Fibroblast of upper back skin (primary cell): ENCODE data around the gene CD300LD.

Experiments used
- DNase-seq: peaks from one replicate; pipeline ENCODE4 v3.0.0-alpha.2; 2013

CD300LD gene

DNA sequence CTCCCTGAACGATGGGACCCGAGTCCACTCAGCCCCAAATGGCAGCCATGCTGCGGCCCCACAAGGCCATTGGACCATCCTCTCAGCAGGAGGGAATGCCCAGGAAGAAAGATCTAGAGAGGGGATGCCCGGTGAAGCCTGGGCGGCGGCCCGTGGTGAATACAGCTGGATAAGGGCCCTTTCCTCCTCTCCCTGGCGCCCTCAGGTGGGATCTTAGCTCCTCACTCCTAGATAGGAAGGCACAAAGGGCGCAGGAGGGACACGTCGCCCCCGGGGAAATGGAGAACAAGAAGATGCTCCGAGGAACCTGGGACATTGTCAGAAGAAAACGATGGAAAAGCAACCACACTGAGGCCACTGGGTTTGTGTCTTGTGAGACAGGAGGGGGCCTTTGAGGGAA, 48.7 kb downstream of the CD300LD start:
- no peak for DNase-seq

DNA sequence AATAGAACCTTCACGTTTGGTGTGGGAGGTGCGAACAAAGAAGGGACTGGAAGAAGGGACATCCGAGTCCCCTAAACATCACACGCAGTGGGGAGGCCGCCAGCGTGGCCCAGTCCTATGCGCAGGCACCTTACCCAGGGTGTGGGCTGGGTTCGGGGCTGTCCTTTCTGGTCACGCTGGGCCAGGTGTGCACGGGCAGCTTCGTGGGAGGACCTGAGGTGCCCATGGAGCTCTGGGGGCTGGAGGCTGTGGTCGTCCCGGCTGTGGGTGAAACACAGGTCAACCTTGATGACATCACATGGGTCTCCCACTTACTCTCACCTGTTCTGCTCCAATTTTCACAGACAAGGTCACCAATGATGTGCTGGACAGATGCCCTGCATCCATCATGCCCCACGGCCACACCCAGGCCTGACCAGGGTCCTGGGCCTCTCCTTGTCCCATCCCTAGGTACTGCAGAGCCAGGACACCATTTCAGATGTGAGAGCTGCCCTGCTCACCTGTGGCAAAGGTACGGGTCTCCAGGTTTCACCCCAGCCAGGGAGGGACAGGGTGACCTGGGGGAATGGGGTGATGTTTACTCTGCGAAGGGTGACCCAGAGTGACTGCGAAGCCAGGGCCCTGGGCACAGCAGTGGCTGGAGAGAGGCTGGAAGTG, 49.2 kb downstream of the CD300LD start:
- no peak for DNase-seq

DNA sequence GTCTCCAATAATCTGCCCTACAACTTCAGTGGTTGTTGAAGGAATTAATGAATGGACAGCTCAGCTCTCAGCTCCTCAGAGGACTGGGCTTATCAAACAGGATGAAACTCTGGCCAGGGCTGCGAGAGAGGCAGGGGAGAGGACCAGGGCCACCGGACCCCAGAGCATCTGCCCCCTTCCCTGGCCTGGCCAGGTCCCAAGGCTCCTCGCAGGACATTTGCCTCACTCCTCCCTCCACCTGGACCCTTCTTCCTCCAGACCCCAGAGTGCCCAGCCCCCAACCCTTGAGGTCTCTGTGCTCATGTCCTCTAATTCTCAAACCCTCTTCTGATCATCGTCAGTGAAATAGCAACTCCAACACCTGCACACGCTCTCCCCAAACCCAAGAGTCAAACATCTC, 49.9 kb downstream of the CD300LD start:
- DNase-seq = no peak

DNA sequence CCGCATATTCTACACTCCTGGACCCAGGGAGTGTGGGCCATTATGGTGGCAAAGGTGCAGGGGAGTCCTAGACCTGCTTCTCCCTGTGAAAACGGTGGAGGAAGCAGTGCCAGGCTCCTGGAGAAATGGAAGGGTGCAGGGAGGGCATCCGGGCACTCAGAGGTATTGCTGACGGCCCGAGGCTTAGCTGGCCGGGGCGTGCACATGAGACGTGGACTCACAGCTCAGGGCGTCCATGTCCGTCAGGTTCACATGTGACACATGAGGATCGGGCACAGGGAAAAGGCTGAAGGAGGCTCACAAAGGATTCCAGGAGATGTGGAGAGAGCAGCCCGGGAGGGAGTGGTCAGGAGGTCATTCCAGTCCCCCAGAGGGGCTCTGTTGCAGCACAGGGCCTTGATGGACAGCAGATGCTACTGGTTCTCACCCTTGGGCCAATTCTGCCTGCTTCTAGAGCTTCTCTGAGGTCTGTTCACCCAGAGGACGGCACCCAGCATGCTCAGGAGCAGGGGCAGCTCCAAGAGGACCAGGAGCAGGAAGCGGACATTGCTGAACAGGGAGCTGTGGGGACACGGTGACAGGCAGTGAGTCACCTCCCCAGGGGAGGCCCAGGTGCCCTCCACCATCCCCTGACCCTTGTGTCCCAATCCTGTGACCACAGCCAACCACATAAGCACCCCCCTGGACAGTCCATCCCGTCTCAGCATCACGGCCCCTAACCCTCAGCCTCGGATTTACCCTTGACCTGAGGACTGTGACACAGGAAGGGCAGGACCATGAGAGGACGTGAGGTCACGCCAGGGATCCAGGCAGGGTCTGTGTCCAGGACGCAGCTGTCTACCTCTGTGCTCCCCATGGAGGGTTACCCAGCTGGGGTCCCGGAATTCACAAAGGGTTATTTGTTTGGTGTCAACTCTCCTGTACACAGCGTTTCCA, 50.6 kb downstream of the CD300LD start:
- DNase-seq = no peak

DNA sequence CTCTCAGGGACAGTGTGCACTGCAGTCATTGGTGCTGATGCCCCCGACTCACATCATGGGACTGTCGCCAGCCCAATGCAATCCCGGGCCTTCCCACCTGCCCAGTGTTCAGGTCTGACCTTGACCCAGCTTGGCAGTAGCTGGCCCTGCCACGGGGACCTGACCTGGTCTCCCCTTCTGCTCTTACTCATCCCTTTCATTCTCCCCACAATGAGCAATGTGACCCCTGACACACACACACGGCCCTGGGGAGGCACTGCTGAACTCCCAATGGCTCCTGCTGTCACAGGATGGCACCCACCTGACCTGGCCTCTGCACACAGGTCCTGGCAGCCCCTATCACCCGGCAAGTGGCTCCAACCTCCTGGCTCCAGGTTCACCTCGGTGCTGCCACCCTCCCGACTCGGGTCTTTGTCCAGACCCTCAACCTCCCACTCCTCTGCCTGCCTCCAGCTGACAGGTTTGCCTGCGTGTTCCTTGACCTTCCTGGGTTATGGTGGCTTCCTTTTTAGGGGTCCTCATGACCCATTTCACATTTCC, 52.7 kb downstream of the CD300LD start:
- no peak for DNase-seq

DNA sequence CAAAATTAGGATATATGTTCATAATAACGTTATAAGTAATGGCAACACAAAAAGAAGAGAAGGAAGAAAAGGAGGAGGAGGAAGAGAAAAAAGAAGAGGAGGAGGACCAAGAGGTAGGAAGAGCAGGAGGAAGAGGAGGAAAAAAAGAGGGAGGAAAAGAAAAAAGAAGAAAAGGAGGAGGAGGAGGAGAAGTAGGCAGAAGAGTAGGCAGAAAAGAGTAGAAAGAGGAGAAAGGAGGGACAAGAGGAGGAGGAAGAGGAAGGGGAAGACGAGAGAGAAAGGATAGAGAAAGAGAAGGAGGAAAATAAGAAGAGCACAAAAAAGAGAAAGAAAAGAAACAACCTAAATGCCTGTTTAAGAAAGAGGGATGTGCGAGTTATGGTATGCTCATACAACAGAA, 55.2 kb downstream of the CD300LD start:
- no peak for DNase-seq

DNA sequence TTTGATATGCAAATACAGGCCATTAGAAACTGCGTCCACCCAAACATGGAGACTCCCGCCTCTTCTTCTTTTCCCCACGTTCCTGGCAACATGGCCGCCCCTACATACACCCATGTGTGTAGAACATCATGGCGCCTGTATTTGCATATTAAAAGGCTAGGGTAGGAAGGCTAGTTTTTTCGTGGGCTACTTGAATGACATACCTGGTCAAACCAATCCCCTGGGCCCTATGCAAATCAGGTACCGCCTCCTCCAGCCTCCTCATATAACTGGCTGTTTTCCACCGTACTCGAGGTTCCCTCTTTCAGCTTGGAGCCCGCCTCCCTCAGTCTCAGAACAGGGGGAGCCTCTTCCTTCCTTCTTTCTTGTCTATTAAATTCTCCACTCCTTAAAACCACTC, 60.0 kb downstream of the CD300LD start:
- no peak for DNase-seq

DNA sequence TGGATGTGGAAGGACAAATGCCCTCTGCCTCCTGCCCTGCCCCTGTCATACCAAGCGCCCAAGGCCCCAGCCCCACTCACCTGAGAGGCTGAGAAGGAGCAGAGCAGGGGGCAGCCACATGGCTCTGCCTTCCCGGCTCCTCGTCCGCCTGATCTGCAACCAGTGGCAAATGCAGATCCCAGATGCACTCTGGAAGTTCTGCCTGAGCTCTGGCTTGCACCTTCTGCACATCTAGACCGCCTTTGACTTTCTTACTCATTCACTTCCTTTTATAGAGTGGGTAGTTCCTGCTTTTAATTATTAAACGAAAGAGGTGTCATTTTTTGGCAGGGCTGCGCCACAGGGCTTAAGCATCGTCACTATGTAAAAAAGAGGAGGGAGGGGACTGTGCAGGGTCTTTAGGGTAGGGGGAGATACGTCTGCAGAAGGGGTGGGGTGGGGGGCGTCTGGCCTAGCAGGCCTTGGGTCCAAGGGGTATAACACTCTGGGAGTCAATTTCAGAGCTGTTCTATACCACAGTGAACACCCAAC, 60.8 kb downstream of the CD300LD start, which contains the start of gene CD300LB:
TSS of gene CD300LB (minus strand) at position 245 of the 531 bp plus-strand sequence. CDS start at position 120, 125 bp downstream.
- DNase-seq = no peak

DNA sequence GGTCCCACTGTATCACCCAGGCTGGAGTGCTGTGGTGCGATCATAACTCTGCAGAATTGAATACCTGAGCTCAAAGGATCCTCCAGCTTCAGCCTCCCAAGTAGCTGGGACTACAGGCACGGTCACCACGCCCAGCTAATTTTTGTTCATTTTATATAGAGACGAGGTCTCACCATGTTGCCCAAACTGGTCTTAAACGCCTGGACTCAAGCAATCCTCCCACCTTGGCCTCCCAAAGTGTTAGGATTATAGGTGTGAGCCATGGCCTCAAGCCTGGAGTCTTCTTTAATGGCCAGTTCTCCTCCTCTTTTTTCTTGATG, 61.3 kb downstream of the CD300LD start:
- DNase-seq = no peak
